Middle frontal gyrus (tissue), 1 donor: ENCODE measurements around the gene TTC39C.
"Not testable (repeated sequence)": the region's sequence is repeated elsewhere in the genome, so short reads cannot be mapped to it uniquely, and the experiment has no call there.

ENCODE experiments used
- DNase-seq: peaks from one replicate; pipeline ENCODE4 v3.0.0-alpha.2; 2015; ENCODE audit warnings: low spot score; ENCODE audit errors: extremely low spot score

Gene TTC39C

GRCh38 chr18:24127735-24128134 lies 113.2 kb downstream of the TTC39C start:
- DNase-seq, result no peak

- DNase-seq, result no peak
Observed at GRCh38 chr18:24128700-24129099, 114.1 kb downstream of the TTC39C start.

- no peak for DNase-seq
Observed at GRCh38 chr18:24130494-24130893, 115.9 kb downstream of the TTC39C start.

- DNase-seq, result no peak
Observed at GRCh38 chr18:24136967-24137373, 122.4 kb downstream of the TTC39C start.

GRCh38 chr18:24138409-24138788 lies 123.8 kb downstream of the TTC39C start:
- no peak for DNase-seq

- peak; percentile 87 for DNase-seq
Observed at GRCh38 chr18:24138789-24139616, 124.4 kb downstream of the TTC39C start, which contains the start of gene CABYR. Gene CABYR, plus strand, starts transcription at chr18:24139062. Its CDS starts 4,053 bp downstream, at chr18:24143115.

GRCh38 chr18:24140697-24141096 lies 126.1 kb downstream of the TTC39C start:
- DNase-seq, result no peak

GRCh38 chr18:24142376-24142775 lies 127.8 kb downstream of the TTC39C start:
- DNase-seq, result no peak

GRCh38 chr18:24149591-24149990 lies 135.0 kb downstream of the TTC39C start:
- not testable (repeated sequence) for DNase-seq

- no peak for DNase-seq
Observed at GRCh38 chr18:24153397-24153796, 138.8 kb downstream of the TTC39C start.

GRCh38 chr18:24157855-24158254 lies 143.3 kb downstream of the TTC39C start:
- DNase-seq, result no peak

- no peak for DNase-seq
Observed at GRCh38 chr18:24160086-24160485, 145.5 kb downstream of the TTC39C start.

GRCh38 chr18:24161304-24161703 lies 146.8 kb downstream of the TTC39C start:
- DNase-seq, result no peak

- DNase-seq, result no peak
Observed at GRCh38 chr18:24168496-24168895, 153.9 kb downstream of the TTC39C start.

GRCh38 chr18:24170360-24170759 lies 155.8 kb downstream of the TTC39C start:
- no peak for DNase-seq

GRCh38 chr18:24173997-24174396 lies 159.4 kb downstream of the TTC39C start:
- DNase-seq, result no peak

- DNase-seq, result no peak
Observed at GRCh38 chr18:24176727-24177416, 162.3 kb downstream of the TTC39C start.

GRCh38 chr18:24177499-24178133 lies 163.1 kb downstream of the TTC39C start:
- DNase-seq, result no peak

GRCh38 chr18:24180048-24180447 lies 165.5 kb downstream of the TTC39C start:
- DNase-seq, result no peak

- no peak for DNase-seq
Observed at GRCh38 chr18:24181806-24182205, 167.3 kb downstream of the TTC39C start.
